Activated CD4-positive, alpha-beta T cell treated with anti-CD3 and anti-CD28 coated beads, Interleukin-2, Interleukin-6, amounts not matched to agents 100 ng/mL and 50 ng/mL, durations not matched to agents 16 hours and 8 hours (primary cell): ENCODE data around the gene PLEKHG5.

Experiments used
- DNase-seq: peaks from one replicate; pipeline ENCODE4 v3.0.0-alpha.2; 2020

Gene PLEKHG5

DNA sequence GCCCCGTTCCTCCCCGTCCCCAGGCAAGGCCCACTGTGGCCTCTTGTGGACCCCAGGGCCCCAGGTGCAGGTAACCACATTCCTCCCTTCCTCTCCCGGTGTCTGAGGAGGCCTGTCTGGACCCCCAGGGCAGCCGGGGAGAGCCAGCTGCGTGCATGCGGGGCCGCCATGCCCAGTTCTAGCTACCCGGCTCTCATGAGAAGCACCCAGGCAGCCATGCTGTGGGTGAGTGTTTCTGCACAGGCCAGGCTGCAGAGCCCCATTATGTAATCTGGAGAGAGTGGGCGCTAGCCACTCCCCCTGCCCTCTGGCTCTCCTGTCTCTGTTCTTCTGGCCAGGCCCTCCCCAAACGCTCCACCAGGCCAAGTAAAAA, 18.4 kb upstream of the PLEKHG5 start:
- DNase-seq, result no peak

DNA sequence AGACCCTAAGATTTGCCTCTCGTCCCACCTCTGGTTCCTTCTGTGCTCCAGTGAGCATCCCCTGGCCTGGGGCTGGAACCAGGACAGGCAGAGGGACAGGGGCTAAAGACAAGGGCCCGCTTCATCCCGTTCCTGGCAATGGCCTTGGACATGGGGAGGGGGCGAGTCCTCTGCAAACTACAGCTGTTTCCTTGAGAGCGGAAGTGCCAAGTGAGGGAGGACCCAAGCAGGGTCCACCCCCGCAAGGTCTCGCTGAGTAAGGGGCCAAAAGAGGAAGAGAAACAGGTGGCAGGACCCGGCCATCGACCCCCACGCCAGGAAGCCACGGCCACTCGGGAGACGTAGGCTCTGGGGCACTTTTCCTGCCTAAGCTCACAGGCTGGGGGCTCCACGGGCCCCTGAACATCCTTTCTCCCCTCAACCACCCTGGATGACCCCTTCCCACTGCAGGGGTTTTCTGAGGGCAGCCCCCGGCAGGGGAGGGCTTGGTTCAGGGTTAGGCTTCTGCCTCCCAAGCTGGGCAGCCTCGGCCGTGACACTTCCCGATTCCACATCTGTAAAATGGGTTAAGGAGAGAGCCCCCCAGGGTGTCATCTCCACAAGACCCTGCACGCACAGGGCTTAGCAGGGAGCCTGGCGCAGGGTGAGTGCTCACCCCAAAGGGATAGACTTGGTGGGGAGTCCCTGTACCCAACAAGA, 17.9 kb upstream of the PLEKHG5 start:
- no peak for DNase-seq

DNA sequence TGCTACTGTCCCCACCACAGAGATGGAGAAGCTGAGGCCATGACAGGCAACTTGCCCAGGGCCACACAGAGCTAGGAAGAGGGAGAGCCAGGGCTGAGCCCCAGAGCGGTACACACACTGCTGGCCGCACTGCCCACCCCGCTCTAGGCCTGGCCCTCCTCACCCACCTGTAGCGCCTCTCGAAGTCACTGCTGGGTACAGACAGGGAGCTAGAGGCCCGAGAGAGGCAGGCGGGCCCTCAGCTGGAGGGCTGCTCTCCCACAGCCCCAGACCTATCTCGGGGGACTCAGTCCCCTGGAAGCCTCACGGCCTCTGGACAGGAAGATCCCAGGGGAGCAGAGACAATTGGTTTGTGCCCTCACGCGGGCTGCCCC, 17.3 kb upstream of the PLEKHG5 start:
- DNase-seq, result no peak

DNA sequence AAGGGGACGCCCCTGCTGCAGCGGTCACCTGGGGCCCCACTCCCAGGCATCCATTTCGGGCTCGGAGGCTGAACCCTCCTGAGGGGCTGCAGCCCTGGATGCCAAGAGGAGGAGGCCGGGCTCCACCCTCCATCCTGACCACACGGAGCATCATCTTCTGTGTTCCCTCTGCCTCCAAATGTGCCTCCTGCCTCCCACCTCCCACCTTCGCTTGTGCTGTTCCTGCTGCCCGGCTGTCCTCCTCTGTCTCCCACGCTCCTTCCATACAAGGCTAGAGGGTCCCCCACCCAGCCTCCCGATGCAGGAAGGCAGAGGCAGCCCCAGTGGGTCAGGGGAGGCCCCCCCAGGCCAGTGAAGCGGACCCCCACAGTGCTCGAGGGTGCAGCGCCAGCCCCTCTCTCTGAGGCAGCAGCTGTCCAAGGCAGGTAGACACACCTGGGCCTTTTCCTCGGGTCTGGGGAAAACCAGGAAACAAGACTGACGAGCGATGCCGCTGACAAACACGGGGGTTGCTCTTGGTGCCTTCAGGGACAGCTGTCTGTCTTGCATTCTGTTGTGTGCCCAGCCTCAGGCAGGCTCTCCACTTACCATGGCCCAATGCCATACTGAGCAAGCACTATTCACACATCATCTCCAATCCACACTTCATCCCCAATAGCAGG, 16.8 kb upstream of the PLEKHG5 start:
- no peak for DNase-seq

DNA sequence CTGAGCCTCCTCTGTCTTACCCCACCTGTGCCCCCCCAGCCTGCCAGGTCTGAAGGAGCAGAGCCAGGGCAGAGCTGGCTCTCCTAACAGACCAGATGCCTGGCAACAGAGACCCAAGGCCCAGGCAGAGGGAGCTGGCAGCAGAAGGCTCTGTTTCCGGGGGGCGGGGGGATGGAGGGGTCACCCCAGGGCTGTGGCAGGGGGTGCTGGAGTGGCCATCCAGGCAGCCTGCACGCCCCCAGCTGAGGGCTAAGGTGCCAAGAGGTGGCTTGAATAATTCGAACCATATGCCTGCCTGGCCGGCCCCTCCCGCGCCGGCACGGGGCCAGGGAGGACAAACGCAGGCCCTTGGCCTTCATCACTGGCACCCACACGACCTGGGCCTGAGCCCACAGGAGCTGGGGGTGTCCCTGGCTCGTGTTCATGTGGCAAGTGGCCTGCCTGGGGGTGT, 16.0 kb upstream of the PLEKHG5 start:
- no peak for DNase-seq

DNA sequence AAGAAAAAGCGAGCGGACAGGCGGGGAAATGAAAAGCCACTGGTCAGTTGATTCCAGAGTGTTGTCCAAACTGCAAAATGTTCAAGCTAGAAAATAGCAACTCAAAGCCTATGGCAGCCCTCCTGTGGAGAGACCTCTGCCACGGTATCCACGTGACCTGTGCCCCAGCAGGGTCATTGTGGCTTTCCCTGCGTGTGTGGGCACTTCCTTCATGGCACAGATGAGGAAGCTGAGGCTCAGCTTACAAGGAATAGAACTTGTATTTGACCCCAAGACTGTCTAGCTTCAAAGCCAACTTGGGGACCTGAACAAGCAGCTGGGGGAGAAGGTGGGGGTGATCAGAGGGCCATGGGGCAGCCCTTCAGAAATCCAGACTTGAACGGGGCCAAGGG, 15.6 kb upstream of the PLEKHG5 start:
- no peak for DNase-seq

DNA sequence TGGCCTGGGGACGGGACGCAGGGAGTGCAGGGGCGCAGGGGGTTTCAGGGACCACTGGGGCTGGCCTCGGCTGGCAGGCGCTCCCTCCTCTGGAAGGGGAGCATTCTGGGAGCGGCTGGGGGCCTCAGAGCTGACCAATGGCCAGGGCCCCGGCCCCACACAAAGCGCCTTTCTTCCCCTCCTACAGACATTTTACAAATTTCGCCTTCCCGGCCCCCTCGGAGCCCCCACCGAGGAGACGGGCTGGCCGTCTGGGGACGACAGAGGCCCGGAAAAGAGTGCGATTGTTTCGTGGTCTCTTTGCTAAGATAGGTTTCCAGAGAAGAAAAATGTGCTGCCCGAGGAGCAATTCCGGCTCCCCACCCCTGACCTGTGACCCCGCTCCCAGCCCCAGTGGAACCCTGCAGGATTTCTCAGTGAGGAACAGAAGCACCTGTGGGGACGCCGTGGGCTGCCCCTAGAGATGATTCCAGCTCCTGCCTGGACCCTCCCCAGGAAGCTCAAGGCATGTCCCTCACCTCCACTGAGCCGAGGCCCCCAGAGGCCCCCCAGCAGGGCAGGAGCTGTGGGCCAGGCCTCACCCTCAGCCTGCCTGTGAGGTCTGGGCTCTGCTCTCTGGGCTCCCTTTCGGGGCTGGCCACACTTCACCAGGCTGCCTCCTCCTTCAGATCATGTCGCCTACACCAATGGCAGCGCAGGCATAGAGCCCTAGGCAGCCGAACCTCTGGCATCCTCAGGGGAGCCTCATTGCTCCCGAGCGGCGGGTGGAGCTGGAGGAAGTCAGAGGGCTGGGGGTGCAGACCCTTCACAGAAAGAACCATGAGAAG, 15.0 kb upstream of the PLEKHG5 start:
- DNase-seq, result no peak

DNA sequence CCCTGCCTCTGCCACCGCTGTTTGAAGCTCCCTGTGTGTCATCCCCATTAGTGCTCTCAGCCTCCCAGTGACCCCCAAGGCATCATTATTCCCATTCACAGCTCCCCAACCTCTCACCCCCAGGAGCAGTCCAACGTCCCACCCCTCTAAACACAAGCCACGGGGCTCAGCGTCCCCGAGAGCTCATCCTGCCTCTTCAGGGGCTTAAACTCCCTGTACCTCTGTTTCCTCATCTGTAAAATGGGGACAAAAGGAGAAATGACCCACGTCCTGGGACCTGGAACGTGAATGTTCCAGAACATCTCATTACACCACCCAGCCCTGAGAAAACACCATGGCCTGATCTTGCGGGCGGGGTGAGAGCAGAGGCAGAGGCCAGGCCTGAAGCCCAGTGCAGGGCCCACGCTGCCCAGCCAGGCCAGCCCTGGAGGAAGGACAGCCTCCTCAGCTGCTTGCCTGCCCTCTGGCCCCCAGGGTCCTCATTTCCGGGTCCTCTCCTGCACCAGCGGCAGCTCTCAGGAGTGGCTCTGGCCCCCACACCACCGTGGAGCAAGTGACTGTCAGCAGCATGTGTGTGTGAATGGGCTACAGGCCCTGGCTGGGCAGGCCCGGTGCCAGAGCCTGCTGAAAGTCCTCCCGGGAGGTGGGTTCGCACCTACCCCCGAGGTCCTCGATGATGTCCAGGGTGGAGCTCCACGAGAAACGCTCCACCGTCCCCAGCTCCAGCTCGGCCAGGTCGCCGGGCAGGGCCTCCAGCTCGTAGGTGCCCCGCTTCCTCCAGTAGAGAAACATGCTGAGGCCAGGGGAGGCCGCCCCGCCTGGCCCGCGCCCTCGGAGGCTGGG, 14.1 kb upstream of the PLEKHG5 start:
- DNase-seq, result no peak

DNA sequence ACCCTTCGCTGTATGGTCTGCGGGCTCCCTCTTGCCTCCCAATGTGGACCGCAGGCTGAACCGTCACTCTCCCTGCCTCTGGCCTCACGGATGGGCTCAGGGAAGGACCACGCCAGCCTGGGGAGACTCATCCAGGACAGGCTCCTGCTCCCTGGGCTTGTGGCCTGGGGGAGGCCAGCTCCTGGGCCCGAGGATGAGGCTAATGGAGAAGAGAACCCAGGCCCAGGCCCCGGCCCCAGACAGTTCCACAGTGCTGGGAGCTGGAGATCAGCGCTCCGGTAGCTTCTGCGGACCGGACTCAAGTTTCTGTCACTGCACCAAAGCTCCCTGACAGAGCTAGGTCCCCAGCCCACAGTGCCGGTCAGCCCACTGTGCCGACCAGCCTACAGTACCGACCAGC, 13.4 kb upstream of the PLEKHG5 start:
- DNase-seq, result no peak

DNA sequence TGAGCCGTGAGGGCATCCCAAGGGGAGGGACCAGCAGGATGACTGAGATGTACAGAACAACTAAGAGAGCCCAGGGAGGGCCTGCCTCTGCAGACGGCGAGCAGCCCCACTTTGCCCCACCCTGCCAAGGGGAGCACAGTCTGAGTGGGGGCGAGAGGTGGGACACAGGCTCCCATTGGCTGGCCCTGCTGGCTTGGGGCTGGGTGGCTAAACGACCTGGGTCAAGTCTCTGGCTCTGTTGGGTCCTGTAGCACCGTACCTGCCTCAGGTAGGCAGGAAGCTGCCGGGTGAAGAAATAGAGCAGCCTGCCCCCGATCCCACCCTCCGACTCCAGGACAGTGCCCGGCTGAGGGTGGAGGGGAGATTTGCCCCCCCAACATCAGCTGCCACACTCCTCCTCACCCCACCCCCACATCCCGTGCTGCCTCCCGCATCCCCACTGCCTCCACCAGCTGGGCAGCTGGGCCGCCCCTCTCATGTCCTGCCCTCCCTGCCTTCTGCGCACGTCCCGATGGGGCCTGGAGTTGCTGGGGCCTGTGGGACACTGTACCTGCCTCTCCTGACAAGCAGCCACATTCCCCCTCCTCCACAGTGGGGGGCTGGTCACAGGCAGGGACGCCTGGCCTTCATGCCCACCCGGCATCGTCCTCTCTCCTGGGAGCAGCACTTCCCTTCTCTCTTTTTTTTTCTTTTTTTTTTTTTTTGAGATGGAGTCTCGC, 12.6 kb upstream of the PLEKHG5 start:
- DNase-seq, result no peak

DNA sequence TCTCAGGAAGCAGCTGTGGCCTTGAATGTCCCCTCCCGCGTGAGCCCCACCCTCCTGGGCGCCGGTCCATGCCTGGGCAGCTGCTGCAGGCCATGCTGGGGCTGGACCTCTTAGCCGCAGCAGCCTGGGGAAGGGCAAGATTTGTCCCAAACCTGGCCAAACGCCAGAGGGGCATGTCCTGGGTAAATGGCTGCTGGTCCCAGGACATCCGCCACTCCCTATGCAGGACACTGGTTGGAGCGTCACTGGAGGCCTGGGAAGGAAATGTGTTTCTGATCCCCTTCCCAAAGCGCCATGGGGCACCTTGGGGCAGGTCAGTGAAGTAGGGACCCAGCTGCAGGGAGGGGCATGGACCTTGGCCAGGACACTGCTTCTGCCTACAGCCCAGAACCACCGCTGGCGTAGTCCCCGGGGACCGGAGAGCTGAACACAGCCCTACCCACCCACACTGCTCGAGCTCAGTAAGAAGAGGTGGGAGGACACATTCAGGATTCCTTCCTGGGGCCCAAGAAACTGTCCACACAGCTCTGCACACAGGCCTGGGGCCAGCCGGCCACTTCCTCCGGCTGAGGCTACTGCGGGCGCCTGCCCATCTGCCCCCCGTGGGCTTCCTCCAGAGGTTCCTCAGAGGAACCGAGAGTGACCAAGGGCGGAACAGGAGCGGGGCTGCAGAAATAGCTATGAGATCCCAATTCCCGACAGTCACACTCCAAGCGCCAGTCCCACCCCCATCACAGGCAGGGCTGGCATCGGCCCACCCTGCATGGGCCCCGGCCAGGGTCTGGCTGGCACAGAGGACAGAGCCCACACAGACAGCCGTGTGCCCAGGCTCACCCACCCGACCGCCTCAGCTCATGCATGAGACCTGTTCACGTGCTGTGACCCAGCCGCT, 10.8 kb upstream of the PLEKHG5 start:
- DNase-seq, result no peak

DNA sequence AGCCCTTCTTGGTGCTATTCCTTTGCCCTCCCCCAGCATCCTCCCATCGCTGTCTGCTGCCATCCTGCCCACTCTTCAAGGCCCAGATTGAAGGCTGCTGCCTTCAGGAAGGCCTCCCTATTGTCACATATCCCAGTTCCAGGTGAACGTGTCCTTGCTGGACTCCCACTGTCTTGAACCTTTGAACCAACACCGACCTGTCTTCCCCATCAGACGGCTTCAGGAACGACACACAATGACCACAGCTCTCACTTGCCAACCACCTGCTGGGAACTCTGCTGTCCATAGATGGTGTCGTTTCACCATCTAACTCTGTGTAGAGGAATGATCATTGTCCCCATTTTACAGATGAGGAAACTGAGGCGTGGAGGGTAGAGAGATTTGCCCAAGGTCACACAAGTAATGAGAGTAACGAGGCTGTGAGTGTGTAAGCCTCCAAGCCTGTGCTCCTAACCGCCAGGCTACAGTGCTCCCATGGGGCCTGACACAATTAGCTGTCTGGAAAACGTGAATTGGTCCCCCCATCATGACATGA, 9.9 kb upstream of the PLEKHG5 start:
- DNase-seq, result no peak

DNA sequence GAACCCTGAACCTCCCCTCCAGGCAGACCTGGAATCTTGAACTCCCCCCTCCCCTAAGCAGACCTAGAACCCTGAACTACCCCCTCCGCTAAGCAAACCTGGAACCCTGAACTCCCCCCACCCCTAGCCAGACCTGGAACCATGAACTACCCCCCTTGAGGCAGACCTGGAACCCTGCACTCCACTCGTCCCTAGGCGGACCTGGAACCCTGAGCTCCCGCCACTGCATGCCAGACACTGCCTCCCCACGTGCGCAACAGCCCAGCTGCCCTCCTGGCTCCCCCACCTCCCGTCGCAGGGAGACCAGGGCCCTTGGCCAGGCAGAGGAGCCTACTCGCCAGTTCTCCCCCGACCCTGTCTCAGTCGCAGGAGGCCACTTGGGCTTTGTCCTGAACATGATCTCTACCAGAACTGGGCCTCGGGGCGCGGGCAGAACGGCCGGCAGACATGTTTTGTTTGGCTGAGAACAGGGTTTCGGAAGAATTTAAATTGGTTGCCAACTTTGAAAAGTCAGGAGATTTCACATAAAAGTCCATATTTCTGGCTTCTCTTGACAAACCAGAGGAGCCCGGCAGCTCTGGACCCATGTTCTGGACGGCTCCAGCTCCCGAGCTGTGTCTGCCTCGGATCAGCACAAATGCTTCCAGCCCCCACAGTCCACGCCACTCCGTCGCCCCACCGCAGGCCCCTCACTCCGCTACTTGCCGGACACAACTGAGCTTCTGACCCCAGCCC, 9.2 kb upstream of the PLEKHG5 start:
- no peak for DNase-seq

DNA sequence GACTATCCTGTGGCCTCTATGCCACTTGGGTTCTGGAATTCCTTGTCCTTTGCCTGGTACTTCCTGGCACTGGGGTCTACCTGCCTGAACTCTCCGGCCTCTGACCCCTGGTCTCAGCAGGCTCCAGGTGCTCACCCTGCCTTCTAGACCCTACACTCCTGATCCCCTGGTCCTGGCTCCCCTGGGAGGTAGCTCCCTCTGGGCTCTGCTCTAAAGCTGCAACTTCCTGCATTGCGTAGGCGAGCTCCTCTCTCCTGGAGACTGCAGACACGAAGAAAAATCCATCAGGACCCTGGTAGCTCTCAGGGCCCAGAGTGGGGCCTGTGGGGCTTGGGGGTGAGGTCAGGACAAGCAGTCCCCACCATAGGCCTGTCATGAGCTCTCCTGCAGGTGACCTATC, 7.8 kb upstream of the PLEKHG5 start:
- no peak for DNase-seq

DNA sequence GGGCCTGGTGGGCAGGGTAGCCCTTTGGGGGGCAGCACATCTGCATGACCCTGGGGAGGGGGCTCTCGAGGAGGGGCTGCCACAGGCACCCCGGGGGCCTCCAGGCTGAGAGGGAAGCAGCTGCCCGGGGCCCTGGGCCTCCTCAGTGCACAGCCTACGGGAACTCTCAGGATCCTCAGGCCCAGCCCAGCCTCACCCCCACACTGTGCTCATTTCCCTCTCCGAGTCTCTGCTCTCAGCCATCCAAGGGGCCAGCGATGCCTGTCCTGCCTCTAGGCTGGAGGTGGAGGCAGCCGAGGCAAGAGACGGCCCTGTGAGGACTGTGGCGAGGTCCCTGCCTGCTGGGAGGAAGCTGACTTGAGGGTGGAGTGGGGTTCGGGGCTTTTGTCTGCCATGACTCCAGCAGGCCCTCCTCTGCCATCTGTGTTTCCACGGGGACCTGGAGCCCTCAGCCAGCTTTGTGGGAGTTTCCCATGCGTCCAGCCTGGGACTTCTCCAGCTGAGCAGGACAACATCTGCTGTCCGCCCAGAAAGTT, 7.2 kb upstream of the PLEKHG5 start:
- DNase-seq, result no peak

DNA sequence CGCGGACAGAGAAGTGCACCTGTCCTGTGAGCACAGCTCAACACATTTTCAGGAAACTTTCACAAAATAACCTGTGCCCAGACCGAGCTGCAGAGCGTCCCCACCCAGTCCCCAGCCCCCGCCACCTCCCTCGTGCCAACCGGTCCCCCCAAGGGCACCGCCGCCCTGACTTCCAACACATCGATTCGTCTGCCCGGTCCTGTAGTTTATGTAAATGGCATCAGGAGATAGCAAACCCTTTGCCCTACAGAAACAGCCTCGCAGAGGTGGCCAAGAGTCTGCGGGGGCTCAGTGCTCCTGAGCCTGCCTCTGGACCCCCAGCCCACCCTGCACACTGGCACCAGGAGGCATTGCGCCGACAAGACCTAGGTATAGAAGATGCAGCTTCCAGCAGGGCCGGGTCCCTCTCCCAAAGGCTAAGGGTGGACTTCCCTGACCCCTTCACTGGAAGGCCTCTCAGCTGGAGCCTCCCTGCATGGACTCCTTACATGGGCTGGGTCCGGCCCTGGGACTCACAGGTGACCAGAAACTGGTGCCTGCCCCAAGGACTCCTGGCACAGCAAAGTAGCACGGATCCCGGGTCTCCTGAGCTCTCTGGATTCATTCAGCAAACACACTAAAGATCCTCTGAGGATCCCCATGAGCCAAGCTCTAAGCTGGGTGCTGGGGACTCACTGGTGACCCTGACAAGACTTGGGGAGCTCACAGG, 6.6 kb upstream of the PLEKHG5 start:
- no peak for DNase-seq

DNA sequence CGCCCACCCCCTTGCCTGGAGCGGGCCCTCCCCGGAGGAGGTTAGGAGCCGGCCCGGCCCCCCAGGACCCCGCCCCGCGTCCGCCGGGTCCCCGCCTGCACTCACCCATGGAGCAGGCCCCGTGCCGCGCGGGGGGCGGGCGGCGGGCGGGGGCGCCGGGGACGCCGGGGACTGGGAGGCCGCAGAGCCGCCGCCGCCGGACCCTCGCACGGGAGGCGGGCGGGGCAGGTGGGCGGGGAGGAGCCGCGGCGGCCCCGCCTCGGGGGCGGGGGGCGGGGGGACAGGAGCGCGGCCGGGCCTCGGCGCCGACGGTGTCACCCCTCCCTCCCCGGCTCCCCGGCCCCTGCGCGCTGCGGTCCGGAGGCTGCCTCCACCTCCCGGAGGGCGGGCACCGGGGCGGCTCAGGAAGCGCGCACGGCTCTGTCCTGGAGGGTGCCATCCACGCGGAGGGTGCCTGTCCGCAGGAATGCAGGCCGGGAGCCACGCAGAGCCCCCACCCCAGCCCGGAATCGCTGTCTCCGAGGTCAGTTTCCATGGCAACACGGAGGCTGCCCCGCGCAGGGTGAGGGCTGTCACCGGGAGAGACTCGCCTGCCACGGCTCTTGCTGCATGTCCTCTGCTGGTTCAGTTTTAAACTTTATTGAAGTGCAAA, 5.9 kb upstream of the PLEKHG5 start:
- peak; percentile 27 for DNase-seq

DNA sequence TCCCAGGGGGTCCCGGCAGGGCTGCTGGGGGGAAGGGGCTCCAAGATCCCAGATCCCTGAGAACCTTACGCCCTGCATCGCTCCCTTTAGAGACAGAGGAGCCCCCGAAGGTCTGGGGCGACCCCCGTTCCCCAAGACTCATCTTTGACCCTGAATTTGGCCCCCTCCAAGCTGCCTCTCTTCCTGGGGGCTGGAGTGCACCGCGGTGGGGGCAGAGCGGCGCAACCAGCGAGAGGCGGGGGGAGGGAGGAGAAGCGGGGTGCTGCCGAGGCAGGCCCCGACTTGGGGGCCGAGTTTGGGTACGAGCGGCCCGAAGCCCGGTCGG, 5.4 kb upstream of the PLEKHG5 start:
- DNase-seq, result no peak

DNA sequence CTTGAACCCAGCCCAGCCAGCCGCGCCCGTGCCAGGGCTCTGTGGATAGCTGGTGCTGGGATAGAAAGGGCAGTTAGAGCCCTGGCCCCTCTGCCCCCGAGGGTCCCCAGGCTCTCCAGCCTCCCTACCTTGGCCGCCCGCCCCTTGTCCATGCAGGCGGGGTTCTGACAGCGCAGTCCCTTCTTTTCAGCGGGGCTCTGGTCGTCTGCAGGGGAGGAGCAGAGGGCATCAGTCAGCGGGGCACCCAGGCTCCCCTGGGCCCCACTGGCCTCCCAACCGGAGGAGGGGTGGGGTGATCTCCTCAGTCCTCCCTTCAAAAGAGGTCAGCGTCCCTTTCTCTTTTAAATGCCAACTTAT, 4.9 kb upstream of the PLEKHG5 start:
- no peak for DNase-seq
